ENCODE measurements around the gene GAB3.
A peak's percentile ranks its signal among the peaks of the same experiment; 100 is the strongest.

GAB3 gene

DNA sequence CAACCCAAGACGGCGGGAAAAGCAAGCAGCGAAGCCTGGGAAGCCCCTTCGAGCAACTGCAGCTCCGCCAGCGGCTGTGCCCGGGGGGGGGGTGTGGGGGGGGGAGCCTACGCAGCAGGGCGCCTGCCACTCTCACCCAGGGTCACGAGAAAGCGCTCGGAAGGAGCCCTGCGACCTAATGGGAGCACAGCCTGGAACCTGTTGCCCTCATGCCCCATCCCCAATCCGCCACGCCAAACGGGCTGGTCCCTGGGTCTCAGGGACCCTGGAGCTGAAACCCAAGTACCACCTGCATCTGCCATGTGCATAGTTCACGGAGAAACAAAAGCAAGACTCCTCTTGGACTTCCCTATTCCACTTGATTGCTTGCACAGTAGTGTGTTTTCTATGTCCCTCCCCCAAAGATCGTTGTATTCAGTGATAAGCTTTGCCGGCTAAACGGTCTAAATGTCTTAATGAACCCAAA is 359 bp upstream of the GAB3 start:
- no peak for DNase-seq (ENCODE audit: low spot score)

DNA sequence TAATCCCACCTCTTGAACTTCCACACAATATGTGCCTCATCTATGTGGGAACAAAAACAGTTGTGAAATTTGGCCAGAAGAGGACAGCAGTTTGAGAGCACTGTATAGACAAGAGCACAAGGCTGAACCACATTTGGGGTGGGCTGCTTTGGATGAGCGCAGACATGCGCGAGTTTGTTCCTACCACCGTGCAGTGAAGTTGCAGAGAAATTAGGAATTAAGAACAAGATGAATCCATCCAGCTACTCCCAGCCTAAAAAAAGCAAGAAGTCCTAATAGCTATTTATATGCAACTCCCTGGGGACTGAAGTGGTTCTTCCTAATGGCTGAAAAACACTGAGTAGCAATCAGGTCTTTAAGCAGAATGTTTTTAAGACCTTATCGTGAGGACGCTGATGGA is 1.0 kb downstream of the GAB3 start:
- DNase-seq (ENCODE audit: low spot score): no peak

DNA sequence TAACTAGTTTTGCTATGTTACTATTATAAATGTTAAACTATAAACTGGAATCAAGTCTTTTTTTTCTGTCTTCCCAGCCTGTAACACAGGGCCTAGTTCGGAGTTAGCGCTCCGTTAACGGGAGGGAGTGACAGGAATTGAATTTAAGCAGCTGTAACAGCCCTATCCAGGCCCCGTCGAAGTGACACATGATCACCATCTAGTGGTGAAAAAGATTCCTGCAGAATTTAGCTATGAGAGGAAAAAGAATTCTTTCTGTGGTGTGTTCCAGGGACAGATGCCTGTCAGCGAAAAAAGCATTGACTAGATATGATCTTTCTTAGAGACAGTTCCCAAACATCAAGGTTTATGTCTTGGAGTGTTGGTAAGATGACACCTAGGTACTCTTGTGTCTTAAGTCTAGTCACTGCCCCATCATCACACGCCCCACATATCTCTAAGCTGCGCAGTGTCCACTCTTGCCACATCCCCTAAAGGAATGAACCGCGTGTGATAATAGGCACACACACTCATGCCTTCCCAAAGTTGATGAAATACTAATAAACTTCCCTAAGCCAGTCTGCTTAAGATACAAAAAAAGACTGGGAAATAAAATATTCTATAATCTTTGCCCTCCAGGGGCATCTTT is 2.1 kb downstream of the GAB3 start:
- peak; percentile 40 for DNase-seq (ENCODE audit: low spot score)

- no peak for DNase-seq (ENCODE audit: low spot score)
Observed at GRCh38 chrX:154742613-154743012, 8.3 kb downstream of the GAB3 start.

GRCh38 chrX:154739952-154740465 is 10.9 kb downstream of the GAB3 start:
- no peak for DNase-seq (ENCODE audit: low spot score)

GRCh38 chrX:154738011-154738738 is 12.7 kb downstream of the GAB3 start:
- no peak for DNase-seq (ENCODE audit: low spot score)

DNA sequence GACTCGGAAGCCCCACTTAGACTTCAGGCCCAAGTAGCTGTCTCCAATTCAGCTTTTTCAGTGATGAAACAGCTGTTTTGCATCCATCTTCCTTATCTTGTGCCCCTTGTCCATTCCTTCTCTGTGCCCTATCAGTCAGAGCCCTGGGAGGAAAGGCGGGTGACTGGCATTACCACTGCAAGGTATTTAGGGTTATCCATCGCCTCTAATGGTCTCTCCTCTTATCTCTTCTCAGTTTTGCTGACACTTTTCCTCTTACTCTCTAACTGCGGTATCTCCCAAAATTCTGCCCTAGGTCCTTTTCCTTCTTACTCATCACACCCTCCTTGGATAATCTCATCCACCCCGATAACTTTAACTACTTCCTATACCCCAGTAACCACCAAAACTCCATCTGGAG is 13.7 kb downstream of the GAB3 start:
- no peak for DNase-seq (ENCODE audit: low spot score)

DNA sequence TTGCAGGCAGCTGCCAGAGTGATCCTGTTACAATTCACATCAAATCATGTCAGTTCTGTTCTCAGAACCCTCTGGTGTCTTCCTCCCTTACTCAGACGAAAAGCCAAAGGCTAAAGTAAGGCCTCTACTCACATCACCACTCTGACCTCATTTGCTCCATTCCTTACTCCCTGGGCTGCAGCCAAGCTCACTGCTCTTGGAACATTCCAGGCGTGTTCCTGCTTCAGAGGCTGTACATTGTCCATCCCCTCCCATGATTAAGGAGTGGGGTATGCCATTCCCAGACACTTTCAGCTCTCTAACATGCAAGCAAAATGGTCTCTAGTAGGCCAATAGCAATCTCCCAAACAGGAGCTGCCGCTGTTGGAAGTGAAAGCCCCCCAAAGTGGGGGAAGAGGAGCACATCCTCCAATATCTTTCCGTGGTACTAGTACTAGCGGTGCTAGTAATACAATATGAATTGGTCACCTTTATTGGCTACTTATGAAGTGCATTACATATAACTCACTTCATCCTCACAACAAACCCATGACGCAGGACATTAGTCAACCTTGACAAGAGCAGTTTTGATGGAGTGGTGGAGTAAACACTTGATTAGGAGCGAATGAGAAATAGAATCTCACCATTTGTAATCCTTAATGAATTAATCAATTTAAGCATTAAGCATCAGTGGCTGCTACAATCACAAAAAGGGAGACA is 15.0 kb downstream of the GAB3 start:
- DNase-seq (ENCODE audit: low spot score): no peak

DNA sequence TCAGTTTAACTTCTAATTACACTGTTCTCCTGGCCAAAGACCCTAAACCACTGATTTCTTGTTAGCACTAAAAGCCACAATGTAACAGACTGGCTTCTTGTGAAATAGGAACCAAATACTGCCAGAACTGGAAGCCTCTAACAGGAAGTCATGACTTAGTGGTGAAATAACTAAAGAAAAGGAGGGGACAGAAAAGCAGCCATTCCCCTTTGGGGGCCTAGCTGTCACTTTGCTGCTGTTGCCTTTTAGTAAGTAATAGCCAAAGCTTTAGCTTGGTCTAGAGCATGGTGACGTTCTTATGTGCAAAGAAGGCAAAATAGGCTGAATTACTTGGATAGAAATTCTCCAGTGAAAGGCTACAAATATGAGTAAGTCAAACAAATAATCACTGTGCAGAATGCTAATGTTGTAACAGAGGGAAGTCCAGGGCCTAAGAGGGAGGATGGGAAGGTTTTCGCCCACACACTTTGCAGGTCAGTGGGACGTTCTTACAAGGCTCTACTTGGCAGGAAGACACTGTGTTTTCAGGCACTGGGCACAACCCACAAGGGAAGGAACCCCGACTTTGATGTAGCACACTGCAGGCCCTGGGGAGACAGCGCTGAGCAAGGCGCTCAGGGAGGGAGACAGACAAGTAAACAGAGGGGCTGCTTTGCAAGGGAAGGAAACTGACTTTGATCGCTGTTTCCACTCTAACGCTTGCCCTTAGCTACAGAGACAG is 16.7 kb downstream of the GAB3 start:
- no peak for DNase-seq (ENCODE audit: low spot score)

DNA sequence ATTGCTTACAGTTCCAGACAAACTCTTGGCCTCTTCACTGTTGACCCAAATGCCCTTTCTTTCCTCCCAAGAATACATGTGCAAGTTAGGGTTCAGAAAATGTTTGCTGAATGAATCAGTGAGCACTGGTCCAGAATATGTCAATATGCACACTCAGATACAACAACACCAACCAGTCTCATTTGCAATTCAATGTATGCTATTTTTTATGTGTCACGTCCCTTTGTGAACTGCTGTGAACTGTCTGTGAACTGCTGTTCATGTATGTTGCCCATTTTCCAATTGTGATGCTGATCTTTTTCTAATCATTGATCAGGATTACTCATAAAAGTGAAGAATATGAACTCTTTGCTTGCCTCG is 17.8 kb downstream of the GAB3 start:
- no peak for DNase-seq (ENCODE audit: low spot score)

DNA sequence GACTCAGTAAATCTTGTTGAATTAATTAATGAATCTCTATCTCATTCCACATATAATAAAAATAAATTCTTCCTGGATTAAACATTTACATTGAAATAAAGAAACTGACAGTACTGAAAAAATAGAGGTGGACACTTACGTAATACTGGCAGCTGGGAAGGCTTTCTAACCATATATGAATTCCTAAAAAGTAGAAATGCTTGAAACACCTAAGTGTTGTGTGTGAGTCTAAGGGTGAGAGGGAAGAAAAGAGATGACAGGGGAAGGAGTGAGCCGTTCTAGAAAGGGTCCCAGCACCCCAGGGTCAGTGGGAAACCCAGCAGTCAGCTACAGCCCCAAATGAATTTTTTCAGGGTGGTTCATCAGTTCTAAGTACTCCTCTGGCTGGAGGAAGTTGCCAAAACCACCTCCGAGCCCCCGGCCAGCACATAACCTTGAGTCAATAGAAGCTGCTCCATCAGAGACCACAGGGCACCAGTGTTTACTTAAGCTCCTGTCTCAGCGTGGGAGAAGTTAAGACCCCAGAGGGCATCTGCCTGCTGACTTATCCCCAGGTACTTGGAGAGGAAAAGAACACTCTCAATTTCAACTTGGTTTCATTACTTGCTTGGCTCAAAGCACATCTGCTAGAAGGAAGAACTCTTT is 18.3 kb downstream of the GAB3 start:
- no peak for DNase-seq (ENCODE audit: low spot score)

DNA sequence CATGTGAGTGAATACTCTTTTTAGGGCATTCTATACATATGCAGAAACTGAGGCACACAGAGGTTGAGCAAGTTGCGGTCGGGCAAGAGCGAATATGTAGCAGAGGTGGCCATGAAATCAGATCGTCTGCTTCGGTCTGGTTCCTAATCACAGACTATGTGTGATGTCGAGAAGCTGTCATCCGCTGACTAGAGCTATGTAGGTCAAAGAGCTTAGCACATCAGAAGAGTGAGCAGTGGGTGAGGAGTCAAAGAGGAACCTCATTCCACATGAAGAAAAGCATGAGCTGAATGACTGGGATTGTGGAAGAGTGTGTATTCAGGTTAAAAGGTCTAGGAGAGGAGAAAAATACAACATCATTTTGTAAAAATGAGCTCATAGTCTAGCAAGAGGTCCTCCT is 19.0 kb downstream of the GAB3 start:
- DNase-seq (ENCODE audit: low spot score): no peak

GRCh38 chrX:154731184-154731583 is 19.7 kb downstream of the GAB3 start:
- DNase-seq (ENCODE audit: low spot score): no peak

- DNase-seq (ENCODE audit: low spot score): no peak
Observed at GRCh38 chrX:154730253-154730891, 20.5 kb downstream of the GAB3 start.

DNA sequence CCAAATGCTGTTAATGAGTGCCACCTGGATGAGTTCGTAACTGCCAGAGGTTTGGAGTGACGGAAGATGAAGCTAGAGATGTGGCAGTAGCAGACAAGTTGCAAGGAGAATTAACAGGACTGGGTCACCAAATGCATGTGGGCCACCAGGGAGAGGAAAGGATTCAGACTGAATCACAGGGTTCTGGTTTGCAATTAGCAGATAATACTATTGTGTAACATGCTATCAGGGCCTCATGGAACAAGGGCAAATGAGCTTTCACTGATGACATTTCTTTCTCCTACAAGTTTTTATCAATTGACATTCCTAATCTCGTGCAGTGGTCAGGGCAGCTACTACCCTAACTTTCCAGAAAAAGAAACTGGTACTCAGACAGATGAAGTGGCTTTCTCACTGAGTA is 21.4 kb downstream of the GAB3 start:
- no peak for DNase-seq (ENCODE audit: low spot score)

GRCh38 chrX:154728431-154729190 is 22.3 kb downstream of the GAB3 start:
- no peak for DNase-seq (ENCODE audit: low spot score)

- no peak for DNase-seq (ENCODE audit: low spot score)
Observed at GRCh38 chrX:154727871-154728270, 23.0 kb downstream of the GAB3 start.

DNA sequence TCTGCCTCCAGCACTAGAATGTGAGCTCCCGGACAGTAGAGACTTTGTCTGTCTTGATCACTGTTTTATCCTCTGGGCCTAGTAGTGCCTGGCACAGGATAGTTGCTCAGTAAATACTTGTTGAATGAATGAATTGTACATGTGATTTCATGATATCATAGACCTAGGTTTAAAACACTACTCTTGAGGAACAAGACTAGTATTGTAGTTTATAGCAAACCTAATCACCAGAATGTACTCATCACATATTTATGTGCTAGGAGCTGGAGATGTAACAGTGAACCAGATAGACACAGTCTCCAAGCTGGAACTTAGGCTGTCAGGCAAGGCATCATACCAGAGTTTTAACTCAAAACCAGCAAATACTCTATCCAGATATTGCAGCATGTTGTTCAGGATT is 23.5 kb downstream of the GAB3 start:
- no peak for DNase-seq (ENCODE audit: low spot score)

DNA sequence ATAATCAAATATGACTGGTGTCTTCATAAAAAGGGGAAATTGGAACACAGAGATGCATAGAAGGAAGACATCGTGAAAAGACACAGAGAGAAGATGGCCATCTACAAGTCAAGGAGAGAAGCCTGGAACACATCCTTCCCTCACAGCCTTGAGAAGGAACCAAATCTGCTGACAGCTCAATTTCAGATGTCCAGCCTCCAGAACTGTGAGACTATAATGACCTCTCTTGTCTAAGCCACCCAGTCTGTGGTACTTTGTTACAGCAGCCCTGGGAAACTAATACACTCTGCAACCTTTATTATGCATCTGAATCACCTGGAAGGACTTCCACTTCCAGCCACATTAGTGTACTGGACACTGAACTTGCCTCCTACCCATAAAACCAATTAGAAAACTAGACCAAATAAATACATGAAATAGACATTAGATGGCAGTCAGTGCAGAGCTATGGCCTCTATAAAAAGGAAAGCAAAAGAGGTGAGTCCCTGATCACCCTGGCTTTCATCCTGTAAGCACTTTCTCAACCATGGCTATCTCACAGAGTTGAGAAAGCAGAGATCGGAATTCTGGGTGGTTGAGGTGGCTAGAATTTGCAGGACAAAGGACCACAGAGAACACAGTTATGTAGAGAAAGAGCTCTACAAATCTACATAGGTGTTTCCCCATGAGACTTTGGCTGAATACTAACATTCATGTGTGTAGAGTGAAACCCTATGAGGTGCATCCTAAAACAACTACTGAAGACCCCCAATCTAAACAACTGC is 25.7 kb downstream of the GAB3 start:
- no peak for DNase-seq (ENCODE audit: low spot score)

GRCh38 chrX:154721155-154721554 is 29.7 kb downstream of the GAB3 start:
- no peak for DNase-seq (ENCODE audit: low spot score)
